GM23338 (cell line): ENCODE measurements around the gene GAL3ST2. TPM values are rescaled to one million over a fixed set of nuclear protein-coding genes. Genes with fewer than 3 reads are reported as not detected.

ENCODE experiments used
- CREB1 ChIP-seq: fragments of 250-450 bp; sonication (Bioruptor Pico); IDR thresholded peaks from 2 replicates; pipeline ENCODE4 v1.5.0; 2020; ENCODE audit warnings: low read depth, mild to moderate bottlenecking, moderate library complexity
- ETS1 ChIP-seq: IDR thresholded peaks from 2 replicates; pipeline ENCODE4 v1.6.1; 2016; ENCODE audit warnings: antibody characterized with exemption
- JUNB ChIP-seq: IDR thresholded peaks from one replicate; pipeline ENCODE4 v1.6.1; 2016; ENCODE audit warnings: antibody characterized with exemption; ENCODE audit not compliant: unreplicated experiment
- NANOG ChIP-seq: IDR thresholded peaks from 2 replicates; pipeline ENCODE4 v1.6.1; 2016; ENCODE audit warnings: antibody characterized with exemption, borderline replicate concordance
- POLR2AphosphoS5 ChIP-seq: IDR thresholded peaks from 2 replicates; pipeline ENCODE4 v1.6.1; 2016; ENCODE audit warnings: antibody characterized with exemption, low read depth
- STAT1 ChIP-seq: IDR thresholded peaks from one replicate; pipeline ENCODE4 v1.6.1; 2016; ENCODE audit warnings: antibody characterized with exemption; ENCODE audit not compliant: unreplicated experiment
- ZNF114 ChIP-seq: fragments of 250-450 bp; sonication (Bioruptor Pico); IDR thresholded peaks from 2 replicates; pipeline ENCODE4 v1.5.0; 2020; ENCODE audit warnings: mild to moderate bottlenecking, moderate library complexity
- ZNF331 ChIP-seq: fragments of 250-450 bp; sonication (Bioruptor Pico); IDR thresholded peaks from 2 replicates; pipeline ENCODE4 v1.5.0; 2020; ENCODE audit warnings: low read depth, mild to moderate bottlenecking, moderate library complexity
- polyA plus RNA-seq: library from polyadenylated mRNA; unstranded; fragments of >200 nt; fragmentation: Nextera tagmentation; extraction: Ambion mirVana; gene quantifications from 2 replicates; pipeline ENCODE4 v1.2.1, GENCODE V29; 2016
- total RNA-seq: library from RNA; depleted of rRNA; stranded (reverse); fragments of >200 nt; shearing (Covaris generic); gene quantifications from 2 replicates; pipeline ENCODE4 v1.2.3, GENCODE V29; 2014
- TF ChIP-seq, protein P1 (sequence below): fragments of 250-450 bp; sonication (Bioruptor Pico); IDR thresholded peaks from 2 replicates; pipeline ENCODE4 v1.5.0; 2020; ENCODE audit warnings: mild to moderate bottlenecking, moderate library complexity
- TF ChIP-seq, protein P2 (sequence below): IDR thresholded peaks from one replicate; pipeline ENCODE4 v1.6.1; 2018; ENCODE audit warnings: antibody characterized with exemption; ENCODE audit not compliant: unreplicated experiment
- TF ChIP-seq, protein P3 (sequence below), 2 experiments: fragments of 200-600 bp in 1 of 2; sonication (generic) in 1 of 2; conservative IDR thresholded peaks; 2 replicates each; pipeline versions ENCODE4 v1.5.1 to v1.6.1; 2016 to 2017; ENCODE audit warnings: antibody characterized with exemption in 2 of 2, low read depth in 2 of 2, mild to moderate bottlenecking in 2 of 2, moderate library complexity in 1 of 2

The GAL3ST2 gene
- total and polyA plus RNA-seq, 2 experiments from 2014 or later: 0.19 to 0.24 TPM

GRCh38 chr2:241777170-241777685 lies 606 bp downstream of the GAL3ST2 start (continued):
- TF ChIP-seq, protein P1, sequence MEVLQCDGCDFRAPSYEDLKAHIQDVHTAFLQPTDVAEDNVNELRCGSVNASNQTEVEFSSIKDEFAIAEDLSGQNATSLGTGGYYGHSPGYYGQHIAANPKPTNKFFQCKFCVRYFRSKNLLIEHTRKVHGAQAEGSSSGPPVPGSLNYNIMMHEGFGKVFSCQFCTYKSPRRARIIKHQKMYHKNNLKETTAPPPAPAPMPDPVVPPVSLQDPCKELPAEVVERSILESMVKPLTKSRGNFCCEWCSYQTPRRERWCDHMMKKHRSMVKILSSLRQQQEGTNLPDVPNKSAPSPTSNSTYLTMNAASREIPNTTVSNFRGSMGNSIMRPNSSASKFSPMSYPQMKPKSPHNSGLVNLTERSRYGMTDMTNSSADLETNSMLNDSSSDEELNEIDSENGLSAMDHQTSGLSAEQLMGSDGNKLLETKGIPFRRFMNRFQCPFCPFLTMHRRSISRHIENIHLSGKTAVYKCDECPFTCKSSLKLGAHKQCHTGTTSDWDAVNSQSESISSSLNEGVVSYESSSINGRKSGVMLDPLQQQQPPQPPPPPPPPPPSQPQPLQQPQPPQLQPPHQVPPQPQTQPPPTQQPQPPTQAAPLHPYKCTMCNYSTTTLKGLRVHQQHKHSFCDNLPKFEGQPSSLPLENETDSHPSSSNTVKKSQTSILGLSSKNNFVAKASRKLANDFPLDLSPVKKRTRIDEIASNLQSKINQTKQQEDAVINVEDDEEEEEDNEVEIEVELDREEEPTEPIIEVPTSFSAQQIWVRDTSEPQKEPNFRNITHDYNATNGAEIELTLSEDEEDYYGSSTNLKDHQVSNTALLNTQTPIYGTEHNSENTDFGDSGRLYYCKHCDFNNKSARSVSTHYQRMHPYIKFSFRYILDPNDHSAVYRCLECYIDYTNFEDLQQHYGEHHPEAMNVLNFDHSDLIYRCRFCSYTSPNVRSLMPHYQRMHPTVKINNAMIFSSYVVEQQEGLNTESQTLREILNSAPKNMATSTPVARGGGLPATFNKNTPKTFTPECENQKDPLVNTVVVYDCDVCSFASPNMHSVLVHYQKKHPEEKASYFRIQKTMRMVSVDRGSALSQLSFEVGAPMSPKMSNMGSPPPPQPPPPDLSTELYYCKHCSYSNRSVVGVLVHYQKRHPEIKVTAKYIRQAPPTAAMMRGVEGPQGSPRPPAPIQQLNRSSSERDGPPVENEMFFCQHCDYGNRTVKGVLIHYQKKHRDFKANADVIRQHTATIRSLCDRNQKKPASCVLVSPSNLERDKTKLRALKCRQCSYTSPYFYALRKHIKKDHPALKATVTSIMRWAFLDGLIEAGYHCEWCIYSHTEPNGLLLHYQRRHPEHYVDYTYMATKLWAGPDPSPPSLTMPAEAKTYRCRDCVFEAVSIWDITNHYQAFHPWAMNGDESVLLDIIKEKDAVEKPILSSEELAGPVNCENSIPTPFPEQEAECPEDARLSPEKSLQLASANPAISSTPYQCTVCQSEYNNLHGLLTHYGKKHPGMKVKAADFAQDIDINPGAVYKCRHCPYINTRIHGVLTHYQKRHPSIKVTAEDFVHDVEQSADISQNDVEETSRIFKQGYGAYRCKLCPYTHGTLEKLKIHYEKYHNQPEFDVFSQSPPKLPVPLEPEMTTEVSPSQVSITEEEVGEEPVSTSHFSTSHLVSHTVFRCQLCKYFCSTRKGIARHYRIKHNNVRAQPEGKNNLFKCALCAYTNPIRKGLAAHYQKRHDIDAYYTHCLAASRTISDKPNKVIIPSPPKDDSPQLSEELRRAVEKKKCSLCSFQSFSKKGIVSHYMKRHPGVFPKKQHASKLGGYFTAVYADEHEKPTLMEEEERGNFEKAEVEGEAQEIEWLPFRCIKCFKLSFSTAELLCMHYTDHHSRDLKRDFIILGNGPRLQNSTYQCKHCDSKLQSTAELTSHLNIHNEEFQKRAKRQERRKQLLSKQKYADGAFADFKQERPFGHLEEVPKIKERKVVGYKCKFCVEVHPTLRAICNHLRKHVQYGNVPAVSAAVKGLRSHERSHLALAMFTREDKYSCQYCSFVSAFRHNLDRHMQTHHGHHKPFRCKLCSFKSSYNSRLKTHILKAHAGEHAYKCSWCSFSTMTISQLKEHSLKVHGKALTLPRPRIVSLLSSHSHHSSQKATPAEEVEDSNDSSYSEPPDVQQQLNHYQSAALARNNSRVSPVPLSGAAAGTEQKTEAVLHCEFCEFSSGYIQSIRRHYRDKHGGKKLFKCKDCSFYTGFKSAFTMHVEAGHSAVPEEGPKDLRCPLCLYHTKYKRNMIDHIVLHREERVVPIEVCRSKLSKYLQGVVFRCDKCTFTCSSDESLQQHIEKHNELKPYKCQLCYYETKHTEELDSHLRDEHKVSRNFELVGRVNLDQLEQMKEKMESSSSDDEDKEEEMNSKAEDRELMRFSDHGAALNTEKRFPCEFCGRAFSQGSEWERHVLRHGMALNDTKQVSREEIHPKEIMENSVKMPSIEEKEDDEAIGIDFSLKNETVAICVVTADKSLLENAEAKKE (CRISPR knock-in tag): no peak
- TF ChIP-seq ZNF331: no peak
- no peak for TF ChIP-seq CREB1
- no peak for TF ChIP-seq ZNF114
- TF ChIP-seq, protein P2, sequence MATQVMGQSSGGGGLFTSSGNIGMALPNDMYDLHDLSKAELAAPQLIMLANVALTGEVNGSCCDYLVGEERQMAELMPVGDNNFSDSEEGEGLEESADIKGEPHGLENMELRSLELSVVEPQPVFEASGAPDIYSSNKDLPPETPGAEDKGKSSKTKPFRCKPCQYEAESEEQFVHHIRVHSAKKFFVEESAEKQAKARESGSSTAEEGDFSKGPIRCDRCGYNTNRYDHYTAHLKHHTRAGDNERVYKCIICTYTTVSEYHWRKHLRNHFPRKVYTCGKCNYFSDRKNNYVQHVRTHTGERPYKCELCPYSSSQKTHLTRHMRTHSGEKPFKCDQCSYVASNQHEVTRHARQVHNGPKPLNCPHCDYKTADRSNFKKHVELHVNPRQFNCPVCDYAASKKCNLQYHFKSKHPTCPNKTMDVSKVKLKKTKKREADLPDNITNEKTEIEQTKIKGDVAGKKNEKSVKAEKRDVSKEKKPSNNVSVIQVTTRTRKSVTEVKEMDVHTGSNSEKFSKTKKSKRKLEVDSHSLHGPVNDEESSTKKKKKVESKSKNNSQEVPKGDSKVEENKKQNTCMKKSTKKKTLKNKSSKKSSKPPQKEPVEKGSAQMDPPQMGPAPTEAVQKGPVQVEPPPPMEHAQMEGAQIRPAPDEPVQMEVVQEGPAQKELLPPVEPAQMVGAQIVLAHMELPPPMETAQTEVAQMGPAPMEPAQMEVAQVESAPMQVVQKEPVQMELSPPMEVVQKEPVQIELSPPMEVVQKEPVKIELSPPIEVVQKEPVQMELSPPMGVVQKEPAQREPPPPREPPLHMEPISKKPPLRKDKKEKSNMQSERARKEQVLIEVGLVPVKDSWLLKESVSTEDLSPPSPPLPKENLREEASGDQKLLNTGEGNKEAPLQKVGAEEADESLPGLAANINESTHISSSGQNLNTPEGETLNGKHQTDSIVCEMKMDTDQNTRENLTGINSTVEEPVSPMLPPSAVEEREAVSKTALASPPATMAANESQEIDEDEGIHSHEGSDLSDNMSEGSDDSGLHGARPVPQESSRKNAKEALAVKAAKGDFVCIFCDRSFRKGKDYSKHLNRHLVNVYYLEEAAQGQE: no peak
- no peak for TF ChIP-seq JUNB
- TF ChIP-seq ETS1: no peak
- TF ChIP-seq POLR2AphosphoS5: no peak
- TF ChIP-seq, protein P3, sequence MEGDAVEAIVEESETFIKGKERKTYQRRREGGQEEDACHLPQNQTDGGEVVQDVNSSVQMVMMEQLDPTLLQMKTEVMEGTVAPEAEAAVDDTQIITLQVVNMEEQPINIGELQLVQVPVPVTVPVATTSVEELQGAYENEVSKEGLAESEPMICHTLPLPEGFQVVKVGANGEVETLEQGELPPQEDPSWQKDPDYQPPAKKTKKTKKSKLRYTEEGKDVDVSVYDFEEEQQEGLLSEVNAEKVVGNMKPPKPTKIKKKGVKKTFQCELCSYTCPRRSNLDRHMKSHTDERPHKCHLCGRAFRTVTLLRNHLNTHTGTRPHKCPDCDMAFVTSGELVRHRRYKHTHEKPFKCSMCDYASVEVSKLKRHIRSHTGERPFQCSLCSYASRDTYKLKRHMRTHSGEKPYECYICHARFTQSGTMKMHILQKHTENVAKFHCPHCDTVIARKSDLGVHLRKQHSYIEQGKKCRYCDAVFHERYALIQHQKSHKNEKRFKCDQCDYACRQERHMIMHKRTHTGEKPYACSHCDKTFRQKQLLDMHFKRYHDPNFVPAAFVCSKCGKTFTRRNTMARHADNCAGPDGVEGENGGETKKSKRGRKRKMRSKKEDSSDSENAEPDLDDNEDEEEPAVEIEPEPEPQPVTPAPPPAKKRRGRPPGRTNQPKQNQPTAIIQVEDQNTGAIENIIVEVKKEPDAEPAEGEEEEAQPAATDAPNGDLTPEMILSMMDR (conservative IDR thresholded peaks at IDR 0.05; ENCODE audit: low read depth in 2 of 2): no peak
- TF ChIP-seq NANOG: no peak
- no peak for TF ChIP-seq STAT1
